NB4 (cell line): ENCODE data around the gene CDH4.

Experiments used
- DNase-seq: peaks from one replicate; pipeline ENCODE4 v3.0.0; 2010; ENCODE audit warnings: low read depth
- H3K4me3 ChIP-seq: one replicate; pipeline ENCODE4 v1.5.1; 2011; ENCODE audit warnings: mild to moderate bottlenecking, low read depth, low read length, moderate library complexity
- MYC ChIP-seq: IDR thresholded peaks from 2 replicates; pipeline ENCODE4 v1.6.1; 2011; ENCODE audit warnings: low read depth, low read length
- POLR2A ChIP-seq: IDR thresholded peaks from 2 replicates; pipeline ENCODE4 v1.6.1; 2011; ENCODE audit warnings: mild to moderate bottlenecking; ENCODE audit not compliant: insufficient read length; ENCODE audit errors: extremely low read depth
- TF ChIP-seq, protein P1 (sequence below): IDR thresholded peaks from one replicate; pipeline ENCODE4 v1.5.1; 2012; ENCODE audit warnings: low read depth, low read length
- TF ChIP-seq, protein P2 (sequence below): IDR thresholded peaks from 2 replicates; pipeline ENCODE4 v1.6.1; 2011; ENCODE audit warnings: low read depth, low read length

Gene CDH4

DNA sequence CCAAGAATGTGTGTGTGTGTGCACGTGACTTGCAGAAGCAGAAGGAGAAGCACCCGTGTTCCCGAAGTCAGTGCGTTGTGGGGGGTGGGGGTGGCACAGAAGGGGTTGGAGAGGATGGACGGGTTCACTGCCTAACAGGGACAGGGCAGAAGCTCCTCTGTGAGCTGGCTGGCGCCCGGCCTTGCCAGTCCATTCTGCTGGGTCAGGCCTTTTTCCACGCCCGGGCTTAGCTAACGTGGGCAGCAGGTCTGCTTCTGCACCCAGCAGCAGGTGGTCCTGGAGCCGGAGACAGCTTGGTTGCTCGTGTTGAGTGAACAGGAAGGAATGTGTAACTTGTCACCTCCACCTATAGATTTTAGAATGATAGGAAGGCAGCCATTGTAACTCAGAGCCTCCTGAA is 374.4 kb downstream of the CDH4 start:
- TF ChIP-seq, protein P1, sequence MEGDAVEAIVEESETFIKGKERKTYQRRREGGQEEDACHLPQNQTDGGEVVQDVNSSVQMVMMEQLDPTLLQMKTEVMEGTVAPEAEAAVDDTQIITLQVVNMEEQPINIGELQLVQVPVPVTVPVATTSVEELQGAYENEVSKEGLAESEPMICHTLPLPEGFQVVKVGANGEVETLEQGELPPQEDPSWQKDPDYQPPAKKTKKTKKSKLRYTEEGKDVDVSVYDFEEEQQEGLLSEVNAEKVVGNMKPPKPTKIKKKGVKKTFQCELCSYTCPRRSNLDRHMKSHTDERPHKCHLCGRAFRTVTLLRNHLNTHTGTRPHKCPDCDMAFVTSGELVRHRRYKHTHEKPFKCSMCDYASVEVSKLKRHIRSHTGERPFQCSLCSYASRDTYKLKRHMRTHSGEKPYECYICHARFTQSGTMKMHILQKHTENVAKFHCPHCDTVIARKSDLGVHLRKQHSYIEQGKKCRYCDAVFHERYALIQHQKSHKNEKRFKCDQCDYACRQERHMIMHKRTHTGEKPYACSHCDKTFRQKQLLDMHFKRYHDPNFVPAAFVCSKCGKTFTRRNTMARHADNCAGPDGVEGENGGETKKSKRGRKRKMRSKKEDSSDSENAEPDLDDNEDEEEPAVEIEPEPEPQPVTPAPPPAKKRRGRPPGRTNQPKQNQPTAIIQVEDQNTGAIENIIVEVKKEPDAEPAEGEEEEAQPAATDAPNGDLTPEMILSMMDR = no peak
- TF ChIP-seq, protein P2, sequence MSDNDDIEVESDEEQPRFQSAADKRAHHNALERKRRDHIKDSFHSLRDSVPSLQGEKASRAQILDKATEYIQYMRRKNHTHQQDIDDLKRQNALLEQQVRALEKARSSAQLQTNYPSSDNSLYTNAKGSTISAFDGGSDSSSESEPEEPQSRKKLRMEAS = no peak
- TF ChIP-seq MYC (no peak), POLR2A (no peak)
- DNase-seq = no peak
- no peak overlapping the region for H3K4me3 ChIP-seq

DNA sequence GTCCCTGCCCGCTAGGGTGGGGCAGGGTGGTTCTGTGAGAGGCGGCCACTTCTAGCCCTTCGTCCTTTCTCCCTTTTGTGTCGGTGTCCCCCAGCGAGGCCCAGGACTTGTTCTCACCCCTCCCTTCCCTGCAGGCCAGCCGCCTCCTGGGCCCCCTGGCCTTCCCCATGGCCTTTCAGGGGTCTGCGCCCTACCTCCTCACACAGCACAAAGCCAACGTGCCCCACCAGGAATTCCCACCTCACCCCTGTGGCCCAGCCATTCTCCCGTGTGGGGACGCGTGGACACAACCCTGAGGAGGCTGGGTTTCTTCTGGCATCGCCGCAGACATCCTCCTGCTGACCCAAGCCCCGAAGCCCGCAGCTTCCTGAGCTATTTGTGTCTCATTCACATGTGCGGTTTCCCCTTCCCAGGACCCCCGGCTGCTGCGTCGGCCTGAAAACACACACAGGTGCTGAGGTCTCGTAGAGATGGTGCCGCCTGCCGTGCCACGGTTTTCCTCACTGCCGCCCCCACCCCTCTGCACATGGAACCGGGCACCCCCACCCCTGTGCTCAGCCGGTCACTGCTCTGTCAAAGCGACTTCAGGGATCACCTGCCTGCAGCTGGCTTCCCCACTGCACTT is 375.8 kb downstream of the CDH4 start:
- DNase-seq = no peak
- TF ChIP-seq, protein P1 = no peak
- TF ChIP-seq POLR2A (no peak), MYC (no peak)
- TF ChIP-seq, protein P2 = no peak
- no peak overlapping the region for H3K4me3 ChIP-seq

DNA sequence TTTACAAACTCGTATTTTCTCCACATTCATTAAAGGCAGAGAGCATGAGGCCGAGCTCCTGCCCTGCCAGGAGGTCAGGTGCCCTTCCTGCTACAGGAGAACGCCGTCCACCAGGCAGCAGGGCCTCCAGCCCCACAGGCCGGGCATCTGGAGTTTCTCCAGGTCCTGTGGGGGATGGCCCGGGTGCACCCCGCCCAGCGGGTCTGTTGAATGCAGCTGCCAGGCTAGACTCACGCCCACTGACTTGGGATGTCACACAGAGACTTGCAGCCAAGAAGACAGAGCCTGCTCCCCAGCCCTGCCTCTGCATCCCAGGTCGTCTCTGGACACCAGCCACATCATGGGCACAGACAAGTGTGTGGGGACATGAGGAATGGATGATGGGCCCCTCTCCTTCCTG is 376.4 kb downstream of the CDH4 start:
- H3K4me3 ChIP-seq = no peak overlapping the region
- no peak for DNase-seq
- TF ChIP-seq MYC = no peak
- TF ChIP-seq, protein P2 = no peak
- TF ChIP-seq, protein P1 = no peak
- TF ChIP-seq POLR2A = no peak

DNA sequence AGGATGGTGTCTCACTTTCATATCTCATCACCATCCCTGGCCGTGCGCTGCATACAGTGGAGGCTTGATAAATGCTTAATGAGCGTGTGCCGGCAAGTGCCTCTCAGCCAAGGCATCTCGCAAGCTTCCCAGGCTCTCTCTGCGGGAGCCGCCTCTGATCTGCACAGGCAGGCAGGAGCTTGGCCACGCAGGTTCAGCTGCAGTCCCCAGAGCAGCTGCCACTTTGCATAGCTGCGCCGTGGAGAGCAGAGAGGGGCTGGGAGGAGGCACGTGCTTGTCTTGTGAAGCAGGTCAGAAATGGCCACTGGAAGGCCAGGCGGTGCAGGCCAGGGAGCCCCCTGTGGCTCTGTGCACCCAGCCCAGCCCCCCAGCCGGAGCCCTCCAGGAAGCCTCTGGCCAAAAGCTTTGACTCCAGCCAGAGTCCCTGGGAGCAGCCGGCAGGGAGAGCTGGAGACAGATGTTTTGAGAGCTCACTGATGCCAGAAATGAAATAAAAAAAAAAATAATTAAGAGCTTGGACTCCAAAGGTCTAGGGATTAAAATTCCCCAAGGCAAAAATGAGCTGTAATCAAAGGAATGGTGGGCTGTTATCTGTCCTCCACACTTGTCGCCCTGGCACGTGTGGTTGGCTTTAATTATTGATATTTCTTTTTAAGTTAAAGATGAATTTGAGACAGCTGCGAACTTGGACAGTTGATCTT is 377.0 kb downstream of the CDH4 start:
- no peak overlapping the region for H3K4me3 ChIP-seq
- no peak for DNase-seq
- TF ChIP-seq POLR2A = no peak
- no peak for TF ChIP-seq MYC
- TF ChIP-seq, protein P2 = no peak
- TF ChIP-seq, protein P1 = no peak

DNA sequence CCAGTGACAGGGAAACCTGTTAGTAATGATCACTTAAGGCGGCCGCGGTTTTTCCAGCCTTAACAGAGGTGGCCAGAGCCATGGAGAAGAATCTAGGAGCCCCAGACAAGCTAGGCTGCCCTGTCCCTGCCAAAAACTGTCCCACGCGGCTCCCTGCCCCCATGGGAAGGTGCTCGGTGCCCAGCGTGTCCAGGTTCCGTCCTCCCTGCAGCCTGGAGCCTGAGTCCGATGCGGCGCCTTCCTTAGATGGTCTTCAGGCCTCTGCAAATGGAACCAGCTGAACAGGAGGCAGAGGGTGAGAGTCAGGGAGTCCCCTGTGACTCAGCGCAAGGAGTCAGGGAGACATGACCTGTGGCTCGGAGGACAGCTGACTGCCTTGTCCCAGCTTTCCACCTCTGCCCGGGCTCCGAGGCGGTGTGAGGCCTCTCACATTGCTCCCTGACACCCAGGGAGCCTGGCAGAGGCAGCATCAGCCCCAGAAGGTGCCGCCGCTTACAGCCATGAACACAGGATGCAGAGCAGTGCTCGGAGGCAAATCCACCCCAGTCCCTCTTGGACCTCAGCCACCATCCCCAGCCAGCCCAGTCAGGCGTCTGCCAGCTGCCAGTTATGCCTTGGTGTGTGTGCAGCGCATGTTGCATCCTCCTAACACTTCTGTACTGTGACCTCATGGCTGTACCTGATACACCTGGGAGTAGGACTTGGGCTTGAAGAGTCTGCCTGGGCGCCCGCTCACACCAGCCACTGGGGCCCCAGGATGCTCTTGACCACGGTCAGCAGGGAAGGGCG is 377.7 kb downstream of the CDH4 start:
- H3K4me3 ChIP-seq = no peak overlapping the region
- TF ChIP-seq MYC (no peak), POLR2A (no peak)
- TF ChIP-seq, protein P1 = no peak
- TF ChIP-seq, protein P2 = no peak
- DNase-seq = no peak
